Measurements from ENCODE around the gene RBM5.

DNA sequence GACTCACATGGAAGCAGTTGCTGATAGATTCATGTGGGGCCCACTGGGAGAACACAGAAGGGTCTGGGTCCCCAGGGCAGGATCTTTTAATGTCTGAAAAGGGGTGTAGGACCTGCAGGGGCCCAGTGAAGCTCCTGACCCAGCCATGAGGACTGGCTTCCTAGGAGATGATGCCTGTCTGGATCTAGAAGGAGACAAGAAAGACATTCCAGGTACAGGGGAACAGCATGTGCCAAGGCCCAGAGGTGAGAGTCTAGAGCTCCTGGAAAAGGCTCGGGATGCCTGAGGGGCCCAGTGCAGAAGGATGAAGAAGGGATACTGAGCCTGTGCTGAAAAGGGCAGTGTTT is 61.7 kb downstream of the RBM5 start:
- no peak for TF ChIP-seq ZNF274 (IDR thresholded peaks at IDR 0.05; ENCODE audit: low read depth, low read length)
- TF ChIP-seq REST (IDR thresholded peaks at IDR 0.05; ENCODE audit: low read depth) = no peak
- no peak for TF ChIP-seq POLR2A (IDR thresholded peaks at IDR 0.05; ENCODE audit: borderline replicate concordance, extremely low read depth, insufficient read depth, insufficient read length)
- TF ChIP-seq CTCF (IDR thresholded peaks at IDR 0.05 in 2 of 3, conservative IDR thresholded peaks at IDR 0.05 in 1 of 3; ENCODE audit: borderline replicate concordance in 1 of 3, insufficient read depth in 1 of 3, low read depth in 2 of 3, low read length in 2 of 3) = no peak
